WTC11 (cell line): ENCODE measurements around the gene BORCS5. TPM values are rescaled to one million over a fixed set of nuclear protein-coding genes. Genes with fewer than 3 reads are reported as not detected.

Source experiments
- ATAC-seq: fragments of 200-7000 bp; cut with Tn5 transposase; 2 replicates; pipeline ENCODE4 v1.10.0; 2021; ENCODE audit warnings: mild to moderate bottlenecking, moderate library complexity
- CTCF ChIA-PET: fragments of 300-600 bp; sonication (Branson Sonifier 250); formaldehyde crosslinking; loops from one replicate; lab custom pipeline; 2021; ENCODE audit warnings: antibody characterized with exemption; lab: Charles Lee
- POLR2A ChIA-PET: fragments of 350-600 bp; sonication (Branson Sonifier 250); formaldehyde crosslinking; loops from one replicate; lab custom pipeline; 2021; ENCODE audit warnings: antibody characterized with exemption; lab: Charles Lee
- DNase-seq: peaks from one replicate; pipeline ENCODE4 v3.0.0; 2021; ENCODE audit warnings: low spot score
- H3K27ac Mint-ChIP-seq: 2 replicates; pipeline ENCODE4 v1.8.0; 2021; ENCODE audit warnings: mixed read lengths
- H3K27me3 Mint-ChIP-seq: 2 replicates; pipeline ENCODE4 v1.8.0; 2021; ENCODE audit warnings: low read depth, mild to moderate bottlenecking, moderate library complexity, mixed read lengths
- H3K36me3 Mint-ChIP-seq: 2 replicates; pipeline ENCODE4 v1.8.0; 2021; ENCODE audit warnings: mixed read lengths
- H3K4me1 Mint-ChIP-seq: 2 replicates; pipeline ENCODE4 v1.8.0; 2022; ENCODE audit warnings: mixed read lengths
- H3K4me3 Mint-ChIP-seq: 2 replicates; pipeline ENCODE4 v1.8.0; 2021; ENCODE audit warnings: mild to moderate bottlenecking, moderate library complexity, mixed read lengths
- H3K9me3 Mint-ChIP-seq: 2 replicates; pipeline ENCODE4 v1.8.0; 2021; ENCODE audit warnings: mixed read lengths
- ELF4 ChIP-seq: sonication (generic); formaldehyde crosslinking; IDR thresholded peaks from 2 replicates; pipeline ENCODE4 v1.8.1; 2022; ENCODE audit warnings: low read depth, mild to moderate bottlenecking, moderate library complexity, missing genetic modification reagents
- NFATC4 ChIP-seq: fragments of 250-450 bp; sonication (Bioruptor Pico); IDR thresholded peaks from 2 replicates; pipeline ENCODE4 v1.9.0; 2021; ENCODE audit warnings: mild to moderate bottlenecking
- NFE2L1 ChIP-seq: sonication (generic); formaldehyde crosslinking; IDR thresholded peaks from 2 replicates; pipeline ENCODE4 v1.8.1; 2023; ENCODE audit warnings: missing genetic modification reagents
- OVOL2 ChIP-seq: fragments of 250-450 bp; sonication (Bioruptor Pico); IDR thresholded peaks from 2 replicates; pipeline ENCODE4 v1.9.0; 2021; ENCODE audit warnings: mild to moderate bottlenecking, borderline replicate concordance
- SMAD4 ChIP-seq: sonication (generic); formaldehyde crosslinking; IDR thresholded peaks from 2 replicates; pipeline ENCODE4 v1.8.0; 2022; ENCODE audit warnings: mild to moderate bottlenecking, missing genetic modification reagents
- ZNF138 ChIP-seq: sonication (generic); formaldehyde crosslinking; conservative IDR thresholded peaks from 2 replicates; pipeline ENCODE4 v1.8.1; 2022; ENCODE audit warnings: mild to moderate bottlenecking, moderate library complexity, missing genetic modification reagents
- total RNA-seq: library from RNA; stranded (reverse); gene quantifications from 3 replicates; pipeline ENCODE4 v1.2.3, GENCODE V29; 2021
- TF ChIP-seq, protein P1 (sequence below): sonication (generic); formaldehyde crosslinking; IDR thresholded peaks from 2 replicates; pipeline ENCODE4 v1.8.0; 2023; ENCODE audit warnings: missing genetic modification reagents, mild to moderate bottlenecking, borderline replicate concordance
- TF ChIP-seq, protein P2 (sequence below): sonication (generic); formaldehyde crosslinking; IDR thresholded peaks from 2 replicates; pipeline ENCODE4 v1.8.0; 2023; ENCODE audit warnings: mild to moderate bottlenecking, missing genetic modification reagents
- TF ChIP-seq, protein P3 (sequence below): fragments of 250-450 bp; sonication (Bioruptor Pico); IDR thresholded peaks from 2 replicates; pipeline ENCODE4 v1.9.0; 2021; ENCODE audit warnings: mild to moderate bottlenecking
- TF ChIP-seq, protein P4 (sequence below): sonication (generic); formaldehyde crosslinking; IDR thresholded peaks from 2 replicates; pipeline ENCODE4 v1.8.0; 2023; ENCODE audit warnings: missing genetic modification reagents
- TF ChIP-seq, protein P5 (sequence below): sonication (generic); formaldehyde crosslinking; IDR thresholded peaks from 2 replicates; pipeline ENCODE4 v1.8.1; 2023; ENCODE audit warnings: mild to moderate bottlenecking, missing genetic modification reagents, borderline replicate concordance

BORCS5 gene
- total RNA-seq, 1 experiment from 2014 or later = 16.4 TPM

DNA sequence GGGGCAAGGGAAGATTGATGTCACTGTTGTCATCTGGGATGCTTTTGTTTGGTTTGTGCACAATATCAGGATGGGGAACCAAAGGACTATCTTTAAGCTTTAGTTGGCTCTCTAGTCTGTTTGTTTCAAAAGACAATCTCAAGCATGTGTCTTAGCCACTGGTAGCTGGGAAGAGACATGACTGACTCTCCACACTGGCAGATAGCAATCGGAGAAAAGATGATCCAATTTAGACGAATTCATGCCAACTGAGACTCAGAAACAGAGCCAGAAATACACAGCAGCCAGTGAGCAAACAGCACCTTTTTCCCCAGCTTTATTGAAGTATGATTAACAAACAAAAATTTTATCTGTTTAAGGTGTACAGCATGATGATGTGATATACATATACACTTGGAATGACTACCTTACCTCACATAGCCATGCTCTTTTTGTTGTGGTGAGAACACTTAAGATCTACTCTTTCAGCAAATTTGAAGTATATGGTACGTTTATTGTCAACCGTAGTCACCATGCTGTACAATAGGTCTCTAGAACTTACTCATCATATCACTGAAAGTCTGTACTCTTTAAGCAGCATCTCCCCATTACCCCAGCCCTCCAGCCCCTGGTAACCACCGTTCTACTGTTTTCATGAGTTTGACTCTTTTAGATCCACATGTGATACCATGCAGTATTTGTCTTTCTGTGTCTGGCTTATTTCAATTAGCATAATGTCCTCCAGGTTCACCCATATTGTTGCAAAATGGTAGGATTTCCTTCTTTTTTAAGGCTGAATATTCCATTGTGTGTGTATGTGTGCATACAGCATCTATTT, 155.2 kb downstream of the BORCS5 start (continued):
- TF ChIP-seq, protein P1, sequence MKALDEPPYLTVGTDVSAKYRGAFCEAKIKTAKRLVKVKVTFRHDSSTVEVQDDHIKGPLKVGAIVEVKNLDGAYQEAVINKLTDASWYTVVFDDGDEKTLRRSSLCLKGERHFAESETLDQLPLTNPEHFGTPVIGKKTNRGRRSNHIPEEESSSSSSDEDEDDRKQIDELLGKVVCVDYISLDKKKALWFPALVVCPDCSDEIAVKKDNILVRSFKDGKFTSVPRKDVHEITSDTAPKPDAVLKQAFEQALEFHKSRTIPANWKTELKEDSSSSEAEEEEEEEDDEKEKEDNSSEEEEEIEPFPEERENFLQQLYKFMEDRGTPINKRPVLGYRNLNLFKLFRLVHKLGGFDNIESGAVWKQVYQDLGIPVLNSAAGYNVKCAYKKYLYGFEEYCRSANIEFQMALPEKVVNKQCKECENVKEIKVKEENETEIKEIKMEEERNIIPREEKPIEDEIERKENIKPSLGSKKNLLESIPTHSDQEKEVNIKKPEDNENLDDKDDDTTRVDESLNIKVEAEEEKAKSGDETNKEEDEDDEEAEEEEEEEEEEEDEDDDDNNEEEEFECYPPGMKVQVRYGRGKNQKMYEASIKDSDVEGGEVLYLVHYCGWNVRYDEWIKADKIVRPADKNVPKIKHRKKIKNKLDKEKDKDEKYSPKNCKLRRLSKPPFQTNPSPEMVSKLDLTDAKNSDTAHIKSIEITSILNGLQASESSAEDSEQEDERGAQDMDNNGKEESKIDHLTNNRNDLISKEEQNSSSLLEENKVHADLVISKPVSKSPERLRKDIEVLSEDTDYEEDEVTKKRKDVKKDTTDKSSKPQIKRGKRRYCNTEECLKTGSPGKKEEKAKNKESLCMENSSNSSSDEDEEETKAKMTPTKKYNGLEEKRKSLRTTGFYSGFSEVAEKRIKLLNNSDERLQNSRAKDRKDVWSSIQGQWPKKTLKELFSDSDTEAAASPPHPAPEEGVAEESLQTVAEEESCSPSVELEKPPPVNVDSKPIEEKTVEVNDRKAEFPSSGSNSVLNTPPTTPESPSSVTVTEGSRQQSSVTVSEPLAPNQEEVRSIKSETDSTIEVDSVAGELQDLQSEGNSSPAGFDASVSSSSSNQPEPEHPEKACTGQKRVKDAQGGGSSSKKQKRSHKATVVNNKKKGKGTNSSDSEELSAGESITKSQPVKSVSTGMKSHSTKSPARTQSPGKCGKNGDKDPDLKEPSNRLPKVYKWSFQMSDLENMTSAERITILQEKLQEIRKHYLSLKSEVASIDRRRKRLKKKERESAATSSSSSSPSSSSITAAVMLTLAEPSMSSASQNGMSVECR (CRISPR knock-in tag) = no peak

DNA sequence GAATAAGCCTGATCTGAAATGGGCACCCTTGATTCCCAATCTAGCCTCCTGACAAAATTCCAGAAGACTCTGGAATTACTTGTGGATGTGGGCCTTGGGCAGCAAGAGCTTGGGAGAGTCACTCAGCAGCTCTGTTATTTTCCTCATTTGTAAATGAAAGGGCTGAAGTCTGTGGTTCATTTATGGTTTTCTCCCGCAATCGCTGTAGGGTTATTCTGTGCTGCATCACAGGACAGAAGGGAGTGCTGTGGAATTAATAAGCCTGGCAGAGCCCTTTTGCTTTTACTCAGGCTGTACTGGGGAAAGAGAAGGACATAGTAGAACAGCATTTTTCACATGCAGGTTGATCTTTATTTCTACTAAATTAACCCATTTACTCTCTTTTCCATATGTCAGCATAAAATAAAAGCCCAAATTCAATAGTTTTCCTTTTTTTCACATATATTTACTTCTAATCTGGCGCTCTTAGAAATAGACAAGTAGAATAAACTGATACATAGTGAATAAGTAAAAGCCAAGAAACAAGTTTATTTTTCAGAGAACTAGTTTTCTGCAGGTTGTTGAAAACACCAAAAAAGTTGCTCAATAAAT, 156.6 kb downstream of the BORCS5 start:
- ATAC-seq = no peak
- ChIA-PET POLR2A (no interaction called here), CTCF (interaction anchor here (1.0 kb wide), 1 partner anchor 10 kb away, joined by 3 read pairs; no protein-coding TSS in a partner anchor)
- H3K27ac Mint-ChIP-seq = no peak overlapping the region
- H3K36me3 Mint-ChIP-seq = peaks cover 18% of the 10 kb centered on the region
- DNase-seq = no peak
- H3K4me3 Mint-ChIP-seq = no peak overlapping the region
- no peaks in the 10 kb centered on the region for H3K27me3 Mint-ChIP-seq
- no peaks in the 10 kb centered on the region for H3K9me3 Mint-ChIP-seq
- TF ChIP-seq SMAD4 (no peak), ZNF138 (CRISPR knock-in tag) (no peak), ELF4 (no peak), NFE2L1 (CRISPR knock-in tag) (no peak)
- TF ChIP-seq, protein P2, sequence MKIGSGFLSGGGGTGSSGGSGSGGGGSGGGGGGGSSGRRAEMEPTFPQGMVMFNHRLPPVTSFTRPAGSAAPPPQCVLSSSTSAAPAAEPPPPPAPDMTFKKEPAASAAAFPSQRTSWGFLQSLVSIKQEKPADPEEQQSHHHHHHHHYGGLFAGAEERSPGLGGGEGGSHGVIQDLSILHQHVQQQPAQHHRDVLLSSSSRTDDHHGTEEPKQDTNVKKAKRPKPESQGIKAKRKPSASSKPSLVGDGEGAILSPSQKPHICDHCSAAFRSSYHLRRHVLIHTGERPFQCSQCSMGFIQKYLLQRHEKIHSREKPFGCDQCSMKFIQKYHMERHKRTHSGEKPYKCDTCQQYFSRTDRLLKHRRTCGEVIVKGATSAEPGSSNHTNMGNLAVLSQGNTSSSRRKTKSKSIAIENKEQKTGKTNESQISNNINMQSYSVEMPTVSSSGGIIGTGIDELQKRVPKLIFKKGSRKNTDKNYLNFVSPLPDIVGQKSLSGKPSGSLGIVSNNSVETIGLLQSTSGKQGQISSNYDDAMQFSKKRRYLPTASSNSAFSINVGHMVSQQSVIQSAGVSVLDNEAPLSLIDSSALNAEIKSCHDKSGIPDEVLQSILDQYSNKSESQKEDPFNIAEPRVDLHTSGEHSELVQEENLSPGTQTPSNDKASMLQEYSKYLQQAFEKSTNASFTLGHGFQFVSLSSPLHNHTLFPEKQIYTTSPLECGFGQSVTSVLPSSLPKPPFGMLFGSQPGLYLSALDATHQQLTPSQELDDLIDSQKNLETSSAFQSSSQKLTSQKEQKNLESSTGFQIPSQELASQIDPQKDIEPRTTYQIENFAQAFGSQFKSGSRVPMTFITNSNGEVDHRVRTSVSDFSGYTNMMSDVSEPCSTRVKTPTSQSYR (CRISPR knock-in tag) = no peak
- TF ChIP-seq, protein P3, sequence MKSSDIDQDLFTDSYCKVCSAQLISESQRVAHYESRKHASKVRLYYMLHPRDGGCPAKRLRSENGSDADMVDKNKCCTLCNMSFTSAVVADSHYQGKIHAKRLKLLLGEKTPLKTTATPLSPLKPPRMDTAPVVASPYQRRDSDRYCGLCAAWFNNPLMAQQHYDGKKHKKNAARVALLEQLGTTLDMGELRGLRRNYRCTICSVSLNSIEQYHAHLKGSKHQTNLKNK = no peak
- peaks cover 36% of the 10 kb centered on the region for H3K4me1 Mint-ChIP-seq

DNA sequence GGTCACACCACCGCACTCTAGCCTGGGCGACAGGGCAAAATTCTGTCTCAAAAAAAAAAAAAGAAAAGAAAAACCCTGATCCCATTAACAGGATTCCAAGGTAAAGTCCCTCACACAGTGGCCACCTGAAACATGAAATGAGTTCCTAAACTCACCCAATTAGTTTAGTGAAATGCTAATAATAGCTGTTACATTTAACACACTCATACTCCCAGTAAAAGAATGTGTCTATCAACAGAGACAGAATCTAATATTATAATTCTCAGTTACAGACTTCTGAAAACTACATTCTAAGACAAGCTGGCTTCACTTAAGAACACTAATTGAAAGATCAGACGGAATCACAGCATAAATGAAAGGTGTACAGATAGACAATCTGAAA, 161.6 kb downstream of the BORCS5 start:
- no peak for DNase-seq
- Mint-ChIP-seq H3K27ac (peak overlapping the region; percentile 78), H3K4me3 (no peak overlapping the region), H3K4me1 (peaks cover 49% of the 10 kb centered on the region), H3K36me3 (peaks cover 36% of the 10 kb centered on the region), H3K9me3 (no peaks in the 10 kb centered on the region), H3K27me3 (no peaks in the 10 kb centered on the region)
- CTCF ChIA-PET = interaction anchor here (1.7 kb wide), 1 partner anchor 15 kb away, joined by 9 read pairs; no protein-coding TSS in a partner anchor
- ATAC-seq = no peak
- TF ChIP-seq OVOL2 (no peak), NFATC4 (CRISPR knock-in tag) (no peak)
- TF ChIP-seq, protein P4, sequence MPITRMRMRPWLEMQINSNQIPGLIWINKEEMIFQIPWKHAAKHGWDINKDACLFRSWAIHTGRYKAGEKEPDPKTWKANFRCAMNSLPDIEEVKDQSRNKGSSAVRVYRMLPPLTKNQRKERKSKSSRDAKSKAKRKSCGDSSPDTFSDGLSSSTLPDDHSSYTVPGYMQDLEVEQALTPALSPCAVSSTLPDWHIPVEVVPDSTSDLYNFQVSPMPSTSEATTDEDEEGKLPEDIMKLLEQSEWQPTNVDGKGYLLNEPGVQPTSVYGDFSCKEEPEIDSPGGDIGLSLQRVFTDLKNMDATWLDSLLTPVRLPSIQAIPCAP (CRISPR knock-in tag) = no peak
- TF ChIP-seq, protein P5, sequence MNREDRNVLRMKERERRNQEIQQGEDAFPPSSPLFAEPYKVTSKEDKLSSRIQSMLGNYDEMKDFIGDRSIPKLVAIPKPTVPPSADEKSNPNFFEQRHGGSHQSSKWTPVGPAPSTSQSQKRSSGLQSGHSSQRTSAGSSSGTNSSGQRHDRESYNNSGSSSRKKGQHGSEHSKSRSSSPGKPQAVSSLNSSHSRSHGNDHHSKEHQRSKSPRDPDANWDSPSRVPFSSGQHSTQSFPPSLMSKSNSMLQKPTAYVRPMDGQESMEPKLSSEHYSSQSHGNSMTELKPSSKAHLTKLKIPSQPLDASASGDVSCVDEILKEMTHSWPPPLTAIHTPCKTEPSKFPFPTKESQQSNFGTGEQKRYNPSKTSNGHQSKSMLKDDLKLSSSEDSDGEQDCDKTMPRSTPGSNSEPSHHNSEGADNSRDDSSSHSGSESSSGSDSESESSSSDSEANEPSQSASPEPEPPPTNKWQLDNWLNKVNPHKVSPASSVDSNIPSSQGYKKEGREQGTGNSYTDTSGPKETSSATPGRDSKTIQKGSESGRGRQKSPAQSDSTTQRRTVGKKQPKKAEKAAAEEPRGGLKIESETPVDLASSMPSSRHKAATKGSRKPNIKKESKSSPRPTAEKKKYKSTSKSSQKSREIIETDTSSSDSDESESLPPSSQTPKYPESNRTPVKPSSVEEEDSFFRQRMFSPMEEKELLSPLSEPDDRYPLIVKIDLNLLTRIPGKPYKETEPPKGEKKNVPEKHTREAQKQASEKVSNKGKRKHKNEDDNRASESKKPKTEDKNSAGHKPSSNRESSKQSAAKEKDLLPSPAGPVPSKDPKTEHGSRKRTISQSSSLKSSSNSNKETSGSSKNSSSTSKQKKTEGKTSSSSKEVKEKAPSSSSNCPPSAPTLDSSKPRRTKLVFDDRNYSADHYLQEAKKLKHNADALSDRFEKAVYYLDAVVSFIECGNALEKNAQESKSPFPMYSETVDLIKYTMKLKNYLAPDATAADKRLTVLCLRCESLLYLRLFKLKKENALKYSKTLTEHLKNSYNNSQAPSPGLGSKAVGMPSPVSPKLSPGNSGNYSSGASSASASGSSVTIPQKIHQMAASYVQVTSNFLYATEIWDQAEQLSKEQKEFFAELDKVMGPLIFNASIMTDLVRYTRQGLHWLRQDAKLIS (CRISPR knock-in tag) = no peak
- POLR2A ChIA-PET = interaction anchor here (0.7 kb wide), 1 partner anchor 19 kb away, joined by 3 read pairs; no protein-coding TSS in a partner anchor
